ENCODE data around the gene APBB2.

APBB2 gene

GRCh38 chr4:41205854-41206460 is 8.4 kb downstream of the APBB2 start:
- H3K27me3 ChIP-seq (ENCODE audit: insufficient read depth, low read depth, severe bottlenecking) = no peaks in the 10 kb centered on the region
- H3K27ac ChIP-seq = no peak overlapping the region
- no peak overlapping the region for H3K4me3 ChIP-seq (ENCODE audit: low read depth, low read length)
- TF ChIP-seq, protein P1, sequence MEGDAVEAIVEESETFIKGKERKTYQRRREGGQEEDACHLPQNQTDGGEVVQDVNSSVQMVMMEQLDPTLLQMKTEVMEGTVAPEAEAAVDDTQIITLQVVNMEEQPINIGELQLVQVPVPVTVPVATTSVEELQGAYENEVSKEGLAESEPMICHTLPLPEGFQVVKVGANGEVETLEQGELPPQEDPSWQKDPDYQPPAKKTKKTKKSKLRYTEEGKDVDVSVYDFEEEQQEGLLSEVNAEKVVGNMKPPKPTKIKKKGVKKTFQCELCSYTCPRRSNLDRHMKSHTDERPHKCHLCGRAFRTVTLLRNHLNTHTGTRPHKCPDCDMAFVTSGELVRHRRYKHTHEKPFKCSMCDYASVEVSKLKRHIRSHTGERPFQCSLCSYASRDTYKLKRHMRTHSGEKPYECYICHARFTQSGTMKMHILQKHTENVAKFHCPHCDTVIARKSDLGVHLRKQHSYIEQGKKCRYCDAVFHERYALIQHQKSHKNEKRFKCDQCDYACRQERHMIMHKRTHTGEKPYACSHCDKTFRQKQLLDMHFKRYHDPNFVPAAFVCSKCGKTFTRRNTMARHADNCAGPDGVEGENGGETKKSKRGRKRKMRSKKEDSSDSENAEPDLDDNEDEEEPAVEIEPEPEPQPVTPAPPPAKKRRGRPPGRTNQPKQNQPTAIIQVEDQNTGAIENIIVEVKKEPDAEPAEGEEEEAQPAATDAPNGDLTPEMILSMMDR (IDR thresholded peaks at IDR 0.05; ENCODE audit: low read depth, low read length) = no peak
- no peak for DNase-seq
- no peaks in the 10 kb centered on the region for H3K36me3 ChIP-seq
- H3K9me3 ChIP-seq (ENCODE audit: severe bottlenecking) = no peaks in the 10 kb centered on the region

DNA sequence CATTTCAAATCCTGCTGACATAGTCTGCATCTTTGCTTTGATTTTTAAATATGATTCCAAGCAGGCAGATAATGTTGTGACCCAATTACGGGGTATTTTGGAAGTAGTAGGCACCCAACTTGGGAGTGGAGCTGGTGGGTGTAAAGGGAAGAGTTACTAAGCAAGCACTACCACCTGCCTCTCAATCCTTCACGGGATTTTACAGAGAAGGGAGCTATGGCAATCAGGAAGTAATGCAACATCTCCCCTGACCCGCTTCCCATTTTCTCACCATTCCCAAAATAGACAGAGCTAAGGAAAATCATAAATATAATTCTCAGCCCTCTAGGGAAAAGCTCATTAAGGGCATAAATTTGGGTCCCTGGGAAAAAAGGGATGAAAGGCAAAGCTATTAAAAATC is 9.2 kb downstream of the APBB2 start:
- TF ChIP-seq, protein P1 (IDR thresholded peaks at IDR 0.05; ENCODE audit: low read depth, low read length) = no peak
- no peak overlapping the region for H3K27ac ChIP-seq

DNA sequence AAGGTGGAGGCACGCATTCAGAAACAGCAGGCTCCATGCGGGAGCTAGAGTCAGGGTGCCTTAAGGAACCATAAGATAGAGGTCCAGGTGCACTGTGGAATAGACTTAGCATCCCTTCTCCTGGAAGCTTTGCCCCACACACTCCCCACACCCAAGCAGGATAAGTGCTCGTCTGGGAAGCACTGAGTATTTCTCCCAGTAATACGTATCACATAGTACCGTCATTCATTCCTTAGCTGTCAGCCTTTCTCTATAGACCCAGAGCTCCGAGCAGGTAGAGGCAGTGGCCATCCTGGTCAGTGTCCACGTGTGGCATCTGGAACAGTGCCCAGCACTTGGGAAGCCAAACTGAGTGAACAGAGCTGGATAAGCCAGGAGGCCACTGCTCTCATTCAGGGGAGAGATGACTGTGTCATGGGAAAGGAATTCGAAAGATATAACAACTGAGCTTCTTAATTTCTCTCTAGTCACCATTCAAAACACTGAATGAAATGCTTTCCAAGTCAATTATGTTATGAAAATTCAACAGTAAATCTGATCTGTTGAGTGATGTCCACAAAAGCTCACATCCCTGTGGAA is 9.9 kb downstream of the APBB2 start:
- Histone ChIP-seq H3K4me3 (ENCODE audit: low read depth, low read length) (no peak overlapping the region), H3K27ac (no peak overlapping the region), H3K36me3 (no peaks in the 10 kb centered on the region), H3K27me3 (ENCODE audit: insufficient read depth, low read depth, severe bottlenecking) (no peaks in the 10 kb centered on the region), H3K9me3 (ENCODE audit: severe bottlenecking) (no peaks in the 10 kb centered on the region)
- no peak for DNase-seq
- TF ChIP-seq, protein P1 (IDR thresholded peaks at IDR 0.05; ENCODE audit: low read depth, low read length) = no peak

More for the DNA sequence above, 9.2 kb downstream of the APBB2 start:
- Histone ChIP-seq H3K27me3 (ENCODE audit: insufficient read depth, low read depth, severe bottlenecking) (no peaks in the 10 kb centered on the region), H3K36me3 (no peaks in the 10 kb centered on the region), H3K4me3 (ENCODE audit: low read depth, low read length) (no peak overlapping the region), H3K9me3 (ENCODE audit: severe bottlenecking) (no peaks in the 10 kb centered on the region)
- no peak for DNase-seq

DNA sequence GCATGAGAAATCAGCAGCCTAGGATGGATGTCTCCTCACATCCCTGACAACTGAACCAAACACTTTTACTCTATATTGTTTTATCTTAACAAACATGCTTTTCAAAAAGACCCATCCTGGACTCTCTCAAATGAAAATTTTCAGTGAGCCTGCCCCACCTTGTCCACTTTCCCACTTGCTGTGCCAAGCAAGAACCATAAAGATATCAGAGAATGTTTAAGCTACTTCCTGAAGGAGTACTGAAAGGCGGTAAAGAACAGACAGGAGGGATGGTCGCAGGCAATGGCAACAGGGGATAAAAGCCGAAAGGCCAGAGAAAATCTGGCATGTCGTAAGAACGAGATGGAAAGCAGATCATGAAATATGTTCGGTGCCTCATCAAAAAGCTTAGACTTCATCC is 10.5 kb downstream of the APBB2 start:
- TF ChIP-seq, protein P1 (IDR thresholded peaks at IDR 0.05; ENCODE audit: low read depth, low read length) = no peak
- Histone ChIP-seq H3K27me3 (ENCODE audit: insufficient read depth, low read depth, severe bottlenecking) (no peaks in the 10 kb centered on the region), H3K9me3 (ENCODE audit: severe bottlenecking) (no peaks in the 10 kb centered on the region), H3K27ac (no peak overlapping the region), H3K36me3 (no peaks in the 10 kb centered on the region), H3K4me3 (ENCODE audit: low read depth, low read length) (no peak overlapping the region)
- DNase-seq = no peak

GRCh38 chr4:41202820-41203568 is 11.3 kb downstream of the APBB2 start:
- H3K27me3 ChIP-seq (ENCODE audit: insufficient read depth, low read depth, severe bottlenecking) = no peaks in the 10 kb centered on the region
- DNase-seq = no peak
- H3K36me3 ChIP-seq = no peaks in the 10 kb centered on the region
- no peaks in the 10 kb centered on the region for H3K9me3 ChIP-seq (ENCODE audit: severe bottlenecking)
- H3K4me3 ChIP-seq (ENCODE audit: low read depth, low read length) = no peak overlapping the region
- no peak overlapping the region for H3K27ac ChIP-seq
- TF ChIP-seq, protein P1 (IDR thresholded peaks at IDR 0.05; ENCODE audit: low read depth, low read length) = no peak

Measured in WERI-Rb-1 (cell line).